GM19025 (cell line): ENCODE results near the gene FER.

Source experiments
- ATAC-seq: cut with Tn5 transposase; IDR thresholded peaks from one replicate; pipeline ENCODE4 v1.9.1; 2021; ENCODE audit warnings: mild to moderate bottlenecking, low read depth, moderate library complexity; ENCODE audit not compliant: unreplicated experiment

FER gene

GRCh38 chr5:109099081-109099480 lies 351.4 kb downstream of the FER start:
- no peak for ATAC-seq

GRCh38 chr5:109100971-109101370 lies 353.3 kb downstream of the FER start:
- no peak for ATAC-seq

- no peak for ATAC-seq
Observed at GRCh38 chr5:109102096-109102690, 354.5 kb downstream of the FER start.

GRCh38 chr5:109105631-109106267 lies 358.1 kb downstream of the FER start:
- no peak for ATAC-seq

GRCh38 chr5:109111680-109112079 lies 364.0 kb downstream of the FER start:
- no peak for ATAC-seq

- no peak for ATAC-seq
Observed at GRCh38 chr5:109113608-109114007, 365.9 kb downstream of the FER start.

- ATAC-seq, result no peak
Observed at GRCh38 chr5:109121225-109121624, 373.5 kb downstream of the FER start.

- ATAC-seq, result no peak
Observed at GRCh38 chr5:109125755-109126429, 378.2 kb downstream of the FER start.

- no peak for ATAC-seq
Observed at GRCh38 chr5:109126481-109126880, 378.8 kb downstream of the FER start.

- no peak for ATAC-seq
Observed at GRCh38 chr5:109136906-109137305, 389.2 kb downstream of the FER start.

GRCh38 chr5:109141222-109142200 lies 393.8 kb downstream of the FER start:
- ATAC-seq, result no peak

- no peak for ATAC-seq
Observed at GRCh38 chr5:109143031-109143430, 395.3 kb downstream of the FER start.

- ATAC-seq, result no peak
Observed at GRCh38 chr5:109145139-109145538, 397.4 kb downstream of the FER start.

- no peak for ATAC-seq
Observed at GRCh38 chr5:109146591-109146990, 398.9 kb downstream of the FER start.

GRCh38 chr5:109152565-109152964 lies 404.9 kb downstream of the FER start:
- no peak for ATAC-seq

- ATAC-seq, result no peak
Observed at GRCh38 chr5:109155625-109156024, 407.9 kb downstream of the FER start.

- no peak for ATAC-seq
Observed at GRCh38 chr5:109156885-109157284, 409.2 kb downstream of the FER start.

- no peak for ATAC-seq
Observed at GRCh38 chr5:109160468-109160867, 412.8 kb downstream of the FER start.

GRCh38 chr5:109161914-109162683 lies 414.4 kb downstream of the FER start:
- ATAC-seq, result peak; percentile 76

GRCh38 chr5:109163336-109163735 lies 415.6 kb downstream of the FER start:
- no peak for ATAC-seq
